Mesodermal cell (in vitro differentiated cells): ENCODE results near the gene RNF114.

Experiments
- H3K27ac ChIP-seq: 2 replicates; pipeline ENCODE4 v1.7.0; 2013; ENCODE audit warnings: mild to moderate bottlenecking, low read depth, low read length, moderate library complexity; ENCODE audit not compliant: severe bottlenecking
- H3K36me3 ChIP-seq: 2 replicates; pipeline ENCODE4 v1.7.1; 2013; ENCODE audit warnings: mild to moderate bottlenecking, low read length, moderate library complexity; ENCODE audit not compliant: control insufficient read depth, insufficient read depth
- H3K4me1 ChIP-seq: one replicate; pipeline ENCODE4 v1.7.1; 2013; ENCODE audit warnings: mild to moderate bottlenecking, low read length; ENCODE audit not compliant: insufficient read depth, control insufficient read depth, poor library complexity, severe bottlenecking
- H3K4me3 ChIP-seq: 2 replicates; pipeline ENCODE4 v1.7.0; 2013; ENCODE audit warnings: low read length, control low read depth, mild to moderate bottlenecking; ENCODE audit not compliant: insufficient read depth, poor library complexity, severe bottlenecking; ENCODE audit errors: extremely low read depth
- H3K9me3 ChIP-seq: 2 replicates; pipeline ENCODE4 v1.7.1; 2013; ENCODE audit warnings: mild to moderate bottlenecking, low read length, moderate library complexity; ENCODE audit not compliant: control insufficient read depth
- WGBS, 2 experiments: methylation state at CpG; one replicate each; pipeline ENCODE4 v1.1.5; 2013; ENCODE audit warnings: missing lambda C conversion rate in 2 of 2; ENCODE audit not compliant: insufficient coverage in 2 of 2; 5-methylcytosine and 5-hydroxymethylcytosine counted together

Gene RNF114

DNA sequence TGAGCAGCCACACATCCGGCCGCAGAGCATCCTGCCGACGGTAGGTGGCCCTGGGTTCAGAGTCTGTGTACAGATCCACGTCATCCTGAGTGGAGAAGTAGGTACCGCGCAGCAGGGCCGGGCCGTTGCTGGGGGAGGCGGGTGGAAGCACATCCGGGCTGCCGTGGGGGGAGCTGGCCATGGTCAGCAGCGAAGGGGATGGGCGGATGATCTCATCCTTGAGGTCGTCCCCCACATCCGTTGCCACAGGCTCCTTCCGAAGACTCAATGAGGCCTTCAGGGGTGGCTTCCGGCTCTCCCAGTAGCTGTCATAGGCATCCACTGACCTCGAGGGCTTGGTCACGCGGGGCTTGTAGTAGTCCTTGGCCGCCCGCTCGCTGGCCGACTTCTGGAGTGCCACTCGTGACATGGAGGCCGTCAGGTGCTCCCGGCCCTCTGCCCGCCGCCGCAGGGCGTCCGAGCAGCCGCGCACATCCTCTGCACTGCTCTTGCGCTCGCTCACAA, 30.0 kb upstream of the RNF114 start:
- Histone ChIP-seq H3K9me3 (no peaks in the 10 kb centered on the region), H3K4me1 (no peaks in the 10 kb centered on the region), H3K36me3 (peaks cover 60% of the 10 kb centered on the region), H3K27ac (no peak overlapping the region), H3K4me3 (no peak overlapping the region)
- 96 to 97% methylated on average over 34 to 37 of the region's 37 CpGs for WGBS, 2 experiments

DNA sequence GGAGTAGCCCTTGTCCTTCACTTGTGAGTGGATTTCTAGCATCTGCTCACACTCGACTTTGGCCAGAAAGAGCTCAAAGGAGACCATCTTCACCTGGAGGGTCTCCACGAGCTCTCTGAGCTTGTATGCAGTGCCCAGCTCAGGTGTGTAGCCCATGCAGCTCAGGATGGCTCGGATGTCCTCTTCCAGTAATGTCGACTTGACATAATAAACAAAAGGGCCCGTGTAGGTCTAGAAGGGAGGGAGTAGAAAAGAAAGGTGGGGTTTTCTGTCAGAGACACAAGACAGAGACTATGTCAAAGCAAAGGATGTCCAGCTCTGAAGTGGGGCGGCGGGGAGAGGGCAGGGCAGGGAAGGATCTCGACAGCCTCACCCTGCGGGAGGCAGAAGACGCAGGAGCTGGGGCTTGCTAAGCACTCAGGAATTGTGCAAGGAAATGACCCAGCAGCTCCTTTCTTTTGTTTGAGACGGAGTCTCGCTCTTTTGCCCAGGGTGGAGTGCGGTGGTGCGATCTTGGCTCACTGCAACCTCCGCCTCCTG, 29.5 kb upstream of the RNF114 start:
- Histone ChIP-seq H3K4me1 (no peaks in the 10 kb centered on the region), H3K4me3 (no peak overlapping the region), H3K36me3 (peaks cover 57% of the 10 kb centered on the region), H3K9me3 (no peaks in the 10 kb centered on the region), H3K27ac (no peak overlapping the region)
- 89% methylated on average over 15 of the region's 15 CpGs for WGBS, 2 experiments

DNA sequence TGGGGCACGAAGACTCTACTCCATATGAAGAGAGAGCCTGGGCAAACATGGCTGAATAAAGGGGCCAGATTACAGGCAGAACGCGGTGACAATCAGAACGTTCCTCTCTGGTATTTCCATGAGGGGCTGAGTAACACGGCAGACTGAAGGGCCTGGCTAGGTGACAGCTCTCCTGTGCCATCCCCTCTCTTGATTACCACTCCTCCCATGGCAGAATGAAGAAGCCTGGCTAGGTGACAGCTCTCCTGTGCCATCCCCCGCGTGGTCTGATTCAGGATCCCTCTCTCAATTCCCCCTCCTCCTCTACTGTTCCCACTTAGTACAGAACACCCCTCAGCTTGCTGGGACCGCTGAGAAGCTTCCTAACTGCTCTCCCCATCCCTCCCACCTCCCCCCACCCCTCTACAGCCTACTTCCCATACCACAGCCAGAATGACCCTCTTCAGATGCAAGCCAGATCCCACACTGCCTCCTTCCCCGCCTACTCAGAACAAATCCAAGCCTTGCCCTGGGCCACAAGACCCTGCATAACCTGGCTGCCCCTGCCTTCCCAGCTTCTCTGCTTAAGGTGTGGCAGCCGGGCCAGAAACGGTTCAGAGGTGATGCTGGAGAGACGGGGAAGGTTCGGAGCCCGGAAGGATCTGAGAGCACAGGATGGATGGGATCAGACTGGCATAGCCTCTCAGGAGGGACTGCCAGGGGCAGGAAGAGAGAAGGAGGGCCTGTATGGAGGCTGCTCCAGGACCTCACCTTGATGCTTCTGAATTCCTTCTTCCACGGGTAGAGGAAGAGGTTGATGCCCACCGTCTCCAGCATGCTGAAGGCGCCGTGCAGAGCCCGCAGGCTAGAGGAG, 28.6 kb upstream of the RNF114 start:
- 97% methylated on average over 18 to 19 of the region's 19 CpGs for WGBS, 2 experiments
- Histone ChIP-seq H3K27ac (no peak overlapping the region), H3K4me1 (no peaks in the 10 kb centered on the region), H3K4me3 (no peak overlapping the region), H3K9me3 (no peaks in the 10 kb centered on the region), H3K36me3 (peaks cover 63% of the 10 kb centered on the region)

DNA sequence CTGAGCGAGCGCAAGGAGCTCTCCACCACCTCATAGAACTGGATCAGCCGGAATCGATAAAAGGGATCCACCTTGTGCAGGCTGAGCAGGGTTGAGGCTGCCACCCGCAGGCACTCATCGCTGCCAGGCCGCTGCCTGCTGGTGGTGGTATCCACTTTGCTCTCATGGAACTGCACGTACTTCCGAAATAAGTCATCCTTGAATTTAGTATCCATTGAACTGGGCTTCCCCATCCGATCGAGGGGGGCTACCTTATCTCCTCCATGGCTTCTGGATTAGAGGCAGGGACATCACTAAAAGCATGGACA, 28.0 kb upstream of the RNF114 start:
- H3K27ac ChIP-seq = no peak overlapping the region
- WGBS, 2 experiments = 98 to 100% methylated on average over 11 of the region's 11 CpGs
- H3K4me3 ChIP-seq = no peak overlapping the region
- H3K9me3 ChIP-seq = no peaks in the 10 kb centered on the region
- H3K36me3 ChIP-seq = peaks cover 63% of the 10 kb centered on the region
- no peaks in the 10 kb centered on the region for H3K4me1 ChIP-seq

DNA sequence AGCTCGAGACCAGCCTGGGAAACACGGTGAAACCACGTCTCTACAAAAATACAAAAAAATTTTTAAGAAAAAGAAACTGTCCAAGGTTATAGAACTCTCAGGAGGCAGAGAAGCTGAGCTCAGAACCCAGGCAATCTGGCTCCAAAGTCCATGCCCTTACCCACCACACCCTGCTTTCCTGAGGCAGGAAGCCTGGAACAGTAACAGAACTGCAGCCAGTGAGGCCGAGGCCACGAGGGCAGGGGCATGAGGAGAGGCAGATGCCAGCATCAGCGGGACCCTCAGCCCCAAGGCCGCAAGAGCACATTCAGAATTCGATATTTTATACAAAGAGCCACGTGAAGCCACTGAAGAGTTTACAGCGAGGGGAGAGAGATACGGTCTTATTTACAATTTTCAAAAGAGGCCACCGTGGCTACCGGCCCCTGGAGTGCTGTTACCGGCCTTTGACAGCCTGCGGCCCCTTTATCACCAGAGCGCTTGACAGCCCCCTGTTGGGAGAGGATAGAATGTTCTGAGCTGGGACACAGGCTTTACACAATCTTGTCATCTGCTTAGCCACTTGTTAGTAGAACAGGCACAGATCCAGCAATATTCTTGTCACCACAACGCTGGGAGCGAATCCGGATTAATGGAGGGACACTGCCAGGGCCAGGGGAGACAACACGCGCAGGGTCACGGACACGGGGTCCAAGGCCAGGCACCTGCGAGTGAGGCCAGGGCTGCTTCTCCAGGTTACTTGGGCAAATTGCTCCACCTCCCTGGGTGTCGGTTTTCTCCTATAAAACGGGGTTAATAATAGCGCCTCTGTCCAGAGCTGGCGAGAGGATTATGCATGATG, 26.5 kb upstream of the RNF114 start:
- WGBS, 2 experiments = 86 to 88% methylated on average over 24 of the region's 28 CpGs
- H3K4me1 ChIP-seq = peaks cover 10% of the 10 kb centered on the region
- no peak overlapping the region for H3K27ac ChIP-seq
- H3K9me3 ChIP-seq = no peaks in the 10 kb centered on the region
- peaks cover 51% of the 10 kb centered on the region for H3K36me3 ChIP-seq
- no peak overlapping the region for H3K4me3 ChIP-seq

DNA sequence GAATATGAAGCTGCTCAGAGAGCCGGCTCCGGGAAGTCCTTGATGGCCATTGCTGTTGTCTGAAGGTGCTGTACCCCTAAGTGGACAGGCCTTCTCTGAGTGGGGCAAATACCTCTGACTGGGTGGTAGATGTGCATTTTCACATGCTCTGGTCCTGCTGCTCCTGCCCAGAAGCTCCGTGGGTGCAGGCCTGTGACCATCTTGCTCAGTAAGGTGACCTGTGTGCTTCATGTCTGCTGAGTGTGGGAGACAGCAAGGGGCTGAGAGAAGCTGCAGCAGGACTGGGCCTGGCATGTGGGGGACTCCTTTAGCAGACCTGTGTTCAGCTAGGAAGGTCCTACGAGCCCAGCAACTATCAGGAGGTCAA, 25.9 kb upstream of the RNF114 start:
- no peak overlapping the region for H3K27ac ChIP-seq
- H3K36me3 ChIP-seq = peaks cover 45% of the 10 kb centered on the region
- H3K4me1 ChIP-seq = peaks cover 10% of the 10 kb centered on the region
- no peaks in the 10 kb centered on the region for H3K9me3 ChIP-seq
- WGBS, 2 experiments = 65 to 96% methylated on average over 2 to 4 of the region's 4 CpGs
- no peak overlapping the region for H3K4me3 ChIP-seq

DNA sequence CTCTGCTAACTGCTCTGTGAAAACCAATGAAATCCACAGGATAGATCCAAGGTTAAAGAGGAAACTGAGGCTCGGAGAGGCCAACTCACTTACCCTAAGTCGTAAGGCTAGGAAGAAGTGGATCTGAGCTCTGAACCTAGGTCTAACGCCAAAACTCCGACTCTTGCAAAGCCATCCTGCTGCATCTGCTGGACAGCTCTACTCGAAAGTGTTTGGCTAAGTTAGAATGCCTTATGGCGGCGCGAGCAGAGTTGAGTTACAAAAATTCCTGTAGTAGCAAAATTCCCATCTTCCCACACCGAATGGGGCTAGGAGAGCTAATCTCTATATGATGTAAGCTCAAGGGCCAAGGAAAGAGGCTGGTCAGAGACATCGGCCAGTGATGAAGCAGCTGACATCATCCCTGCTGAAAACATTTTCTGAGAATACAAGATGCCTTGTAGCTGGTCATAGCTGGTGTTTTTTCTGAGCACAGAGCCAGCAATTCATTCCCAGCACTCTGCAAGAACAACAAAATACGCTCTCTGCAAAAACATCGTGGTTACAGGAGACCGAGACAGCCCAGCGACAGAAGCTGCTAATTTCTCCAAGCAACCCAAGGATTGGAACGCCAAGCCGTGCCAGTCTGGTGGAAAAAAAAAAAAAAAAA, 22.7 kb upstream of the RNF114 start:
- peaks cover 20% of the 10 kb centered on the region for H3K4me1 ChIP-seq
- peaks cover 21% of the 10 kb centered on the region for H3K36me3 ChIP-seq
- no peak overlapping the region for H3K27ac ChIP-seq
- no peaks in the 10 kb centered on the region for H3K9me3 ChIP-seq
- H3K4me3 ChIP-seq = no peak overlapping the region
- 92 to 95% methylated on average over 11 of the region's 16 CpGs for WGBS, 2 experiments

DNA sequence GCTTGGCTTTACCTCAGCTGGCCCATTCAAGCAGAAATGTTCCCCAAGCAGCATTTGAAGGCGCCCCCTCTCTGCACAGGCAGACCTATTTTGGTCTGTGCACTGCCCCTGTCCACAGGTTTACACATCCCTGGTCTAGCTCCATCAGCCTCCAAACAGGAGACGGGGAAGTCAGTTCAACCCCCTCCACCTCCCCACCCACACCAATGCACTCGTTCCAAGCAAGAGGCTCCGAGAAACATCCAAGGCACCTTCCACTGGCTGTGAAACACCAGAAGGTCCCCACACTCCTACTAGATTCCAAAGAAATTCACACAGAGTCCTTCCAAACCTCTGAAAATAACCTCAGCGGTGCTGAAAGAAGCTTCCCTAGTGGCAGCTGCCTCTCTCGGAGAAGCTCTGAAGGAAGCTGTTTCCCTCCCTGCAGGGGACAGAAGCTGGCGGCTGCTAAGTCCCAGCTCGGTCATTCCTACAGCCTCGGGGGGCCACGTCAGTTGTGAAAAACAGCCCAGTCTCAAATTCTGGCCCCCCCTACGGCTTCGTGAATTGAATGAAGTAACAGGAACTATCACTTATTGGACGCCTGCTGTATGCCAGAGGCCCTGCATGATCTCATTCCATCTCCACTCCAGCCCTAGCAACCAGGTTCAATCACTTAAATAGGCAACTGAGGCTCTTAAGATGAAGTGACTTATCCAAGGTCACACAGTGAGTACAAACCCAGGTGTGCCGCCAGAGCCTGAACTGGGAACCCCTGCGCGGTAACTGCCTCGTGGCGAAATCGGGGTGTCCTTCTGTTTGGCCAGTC, 21.7 kb upstream of the RNF114 start:
- Histone ChIP-seq H3K9me3 (no peaks in the 10 kb centered on the region), H3K4me3 (peak overlapping the region; percentile 96), H3K27ac (peak overlapping the region; percentile 100), H3K36me3 (peaks cover 15% of the 10 kb centered on the region), H3K4me1 (peaks cover 20% of the 10 kb centered on the region)
- 6 to 12% methylated on average over 14 to 18 of the region's 19 CpGs for WGBS, 2 experiments

DNA sequence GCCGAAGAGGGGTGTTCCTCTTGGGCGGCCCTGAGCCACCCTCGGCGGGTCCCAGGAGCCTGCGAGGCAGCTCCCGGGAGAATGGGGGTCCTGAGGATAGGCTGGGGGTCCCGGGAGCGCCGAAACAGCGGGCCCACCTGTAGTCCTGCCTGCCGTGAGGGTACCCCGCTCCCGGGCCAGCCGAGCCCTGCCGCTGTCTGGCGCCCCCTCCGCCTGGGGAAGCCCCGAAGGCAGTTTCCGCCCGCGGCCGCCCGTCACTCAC, 21.1 kb upstream of the RNF114 start:
- Histone ChIP-seq H3K4me1 (peaks cover 20% of the 10 kb centered on the region), H3K4me3 (peak overlapping the region; percentile 96), H3K9me3 (no peaks in the 10 kb centered on the region), H3K36me3 (peaks cover 10% of the 10 kb centered on the region), H3K27ac (peak overlapping the region; percentile 100)
- 0 to 2% methylated on average over 23 of the region's 23 CpGs for WGBS, 2 experiments
